Stimulated activated CD4-positive, alpha-beta T cell treated with anti-CD3 and anti-CD28 coated beads, Interleukin-2, amount 100 ng/mL, for 4 hours (primary cell): ENCODE results near the gene TENM3.

Source experiments
- DNase-seq: peaks from one replicate; pipeline ENCODE4 v3.0.0-alpha.2; 2020; ENCODE audit warnings: low read depth

The TENM3 gene

DNA sequence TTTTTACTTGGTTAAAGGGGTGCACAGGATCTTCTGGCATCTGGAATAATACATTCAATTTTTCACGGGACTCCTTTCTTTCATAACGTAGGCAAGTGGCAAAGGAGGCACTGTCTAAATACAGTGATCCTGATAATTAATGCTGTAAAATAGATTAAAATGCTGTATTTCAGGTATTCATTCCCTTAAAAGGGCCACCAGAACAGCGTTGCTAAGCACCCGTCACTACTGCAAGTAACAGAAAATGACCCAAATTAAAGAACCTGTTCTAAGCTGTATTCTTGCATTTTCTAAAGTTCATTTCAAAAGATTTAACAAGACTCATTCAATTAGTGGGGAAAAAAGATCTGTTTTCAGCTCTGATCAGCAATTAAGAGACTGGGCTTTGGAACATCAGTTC, 208.2 kb downstream of the TENM3 start:
- no peak for DNase-seq

DNA sequence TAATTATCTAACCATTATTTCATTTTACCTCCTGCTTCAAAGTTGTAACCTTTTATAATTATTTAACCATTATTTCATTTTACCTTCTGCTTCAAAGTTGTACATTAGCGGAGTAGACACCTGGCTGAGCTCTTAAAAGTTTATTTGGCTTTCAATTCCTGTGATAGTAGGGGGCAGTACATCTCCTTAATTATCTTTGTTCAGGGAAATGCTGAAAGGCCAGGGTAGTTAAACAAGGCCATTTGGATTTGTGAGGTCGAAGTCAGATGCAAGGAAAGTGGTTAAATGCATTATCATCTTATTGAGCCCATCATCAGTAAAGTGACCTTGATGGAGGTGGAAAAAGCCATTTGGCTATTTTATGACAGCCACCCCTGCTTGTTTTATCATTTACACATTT, 210.6 kb downstream of the TENM3 start:
- DNase-seq: no peak

DNA sequence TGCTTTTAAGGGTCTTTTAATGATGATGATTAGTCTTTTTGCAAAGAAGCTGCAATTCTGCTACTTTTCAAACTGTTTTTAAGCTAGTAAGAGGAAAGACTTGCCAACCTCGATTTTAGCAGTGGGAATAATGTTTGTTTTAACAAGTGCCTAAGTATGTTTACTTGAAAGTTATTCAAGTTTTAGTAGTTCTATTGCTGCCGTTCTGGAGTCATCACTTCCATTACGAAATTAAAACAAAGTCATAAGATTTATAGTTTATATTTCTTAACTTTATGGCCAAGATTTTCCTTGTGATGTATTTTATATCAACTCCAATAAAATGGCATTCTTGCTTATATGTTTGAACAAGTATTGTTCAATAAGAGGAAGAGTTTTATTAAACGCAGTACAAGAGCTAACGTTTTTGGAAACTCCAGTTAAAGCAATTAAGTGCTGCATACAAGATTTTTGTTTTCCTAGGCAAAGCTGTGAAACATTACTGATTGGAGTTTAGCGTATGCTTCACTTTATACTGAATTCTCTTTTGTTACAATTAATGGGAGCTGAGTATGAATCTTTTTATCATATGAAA, 211.3 kb downstream of the TENM3 start:
- no peak for DNase-seq

DNA sequence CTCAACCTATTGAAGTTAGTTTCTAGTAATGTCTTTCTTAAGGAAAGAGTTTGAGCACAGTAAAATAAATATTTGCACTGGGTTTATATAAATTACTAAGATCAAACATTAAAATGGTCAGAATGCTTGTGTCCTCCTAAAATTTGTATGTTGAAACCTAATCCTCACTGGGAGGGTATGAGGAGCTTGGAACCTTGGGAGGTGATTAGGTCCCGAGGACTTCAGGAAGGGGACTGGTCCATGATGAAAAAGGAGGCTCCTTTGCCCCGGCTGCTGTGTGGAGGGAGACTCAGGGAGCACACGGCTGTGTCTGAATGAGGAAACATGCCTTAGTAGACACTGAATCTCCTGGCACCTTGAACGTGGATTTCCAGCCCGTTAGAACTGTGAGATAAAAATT, 221.9 kb downstream of the TENM3 start:
- no peak for DNase-seq

DNA sequence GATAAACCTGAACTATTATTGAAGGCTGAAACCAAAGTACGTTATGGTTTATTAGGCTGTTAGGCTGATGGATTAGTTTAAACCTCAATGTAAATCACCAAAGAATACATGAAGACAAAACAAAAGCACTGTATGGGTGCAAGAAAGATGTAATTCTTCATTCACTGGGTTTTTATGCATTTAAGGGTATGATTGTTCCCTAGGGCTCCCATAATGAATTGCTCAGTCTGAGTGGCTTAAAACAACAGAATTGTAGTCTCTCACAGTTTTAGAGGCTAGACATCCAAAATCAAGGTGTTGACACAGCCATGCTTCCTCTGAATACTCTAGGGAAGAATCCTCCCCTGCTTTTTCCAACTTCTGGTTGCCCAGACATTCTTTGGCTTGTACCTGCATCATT, 222.8 kb downstream of the TENM3 start:
- no peak for DNase-seq

DNA sequence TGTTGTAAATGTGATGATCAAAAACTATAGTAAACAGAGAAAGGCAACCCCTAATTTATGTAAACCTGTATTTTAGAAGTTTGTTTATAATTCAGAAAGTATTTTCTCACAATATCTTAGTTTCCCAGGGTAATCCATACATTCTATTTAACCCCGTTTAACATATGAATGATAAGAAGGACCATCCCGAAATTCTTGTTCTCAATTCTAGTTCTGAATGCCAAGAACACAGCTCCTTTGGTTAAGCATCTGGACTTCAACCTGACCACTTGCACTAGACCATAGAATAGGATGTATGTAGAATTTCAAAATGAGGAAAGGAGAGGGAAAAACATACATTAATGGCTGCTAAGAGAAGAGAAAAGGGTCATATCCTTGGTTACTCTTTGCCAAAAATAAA, 227.0 kb downstream of the TENM3 start:
- DNase-seq: no peak

DNA sequence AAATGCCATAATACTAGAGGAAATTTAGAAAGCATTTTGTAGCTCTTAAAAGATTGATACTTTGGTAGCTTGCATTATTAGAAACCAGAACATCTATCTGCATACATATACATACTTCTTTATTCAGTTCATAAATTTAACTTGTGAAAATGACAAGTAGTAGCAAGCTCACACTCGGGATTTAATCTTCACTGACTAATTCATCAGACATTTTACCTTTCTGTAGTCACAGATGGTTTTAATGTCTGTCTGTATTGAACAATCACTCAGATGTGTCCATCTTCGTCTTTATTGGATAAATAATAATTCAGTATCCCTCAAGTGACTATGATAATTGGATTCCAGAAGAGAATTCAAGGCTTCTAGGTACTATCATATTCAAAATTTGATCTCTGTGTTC, 232.3 kb downstream of the TENM3 start:
- no peak for DNase-seq

DNA sequence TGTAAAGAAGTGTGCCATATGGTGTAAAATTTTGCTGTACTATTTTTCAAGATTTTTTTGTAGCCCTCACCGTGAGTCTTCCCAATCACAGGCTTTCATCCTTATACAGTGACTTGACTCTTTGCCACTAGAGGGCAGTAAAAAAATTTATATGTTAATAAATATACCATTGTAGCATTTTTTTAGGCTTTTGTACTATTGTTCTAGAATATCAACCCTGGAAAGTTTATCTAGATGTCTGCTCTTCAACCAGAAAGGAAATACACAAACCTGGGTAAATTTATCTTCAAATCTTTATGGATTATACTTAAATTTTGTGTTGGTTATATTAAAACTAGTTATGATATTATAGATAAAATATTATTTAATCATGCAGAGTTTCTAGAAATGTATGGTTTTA, 235.3 kb downstream of the TENM3 start:
- no peak for DNase-seq

DNA sequence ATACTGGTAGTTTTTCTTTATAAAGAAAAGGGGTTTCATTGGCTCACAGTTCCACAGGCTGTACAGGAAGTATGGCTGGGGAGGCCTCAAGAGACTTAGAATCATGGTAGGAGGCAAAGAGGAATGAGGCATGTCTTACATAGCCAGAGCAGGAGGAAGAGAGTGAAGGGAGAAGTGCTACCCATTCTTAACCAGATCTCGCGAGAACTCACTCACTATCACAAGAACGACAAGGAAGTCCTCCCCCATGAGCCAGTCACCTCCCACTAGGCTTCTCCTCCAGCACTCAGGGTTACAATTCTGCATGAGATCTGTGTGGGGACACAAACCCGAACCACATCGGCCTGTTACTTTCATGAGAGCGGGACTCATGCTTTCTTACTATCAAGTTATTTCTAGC, 240.5 kb downstream of the TENM3 start:
- no peak for DNase-seq

DNA sequence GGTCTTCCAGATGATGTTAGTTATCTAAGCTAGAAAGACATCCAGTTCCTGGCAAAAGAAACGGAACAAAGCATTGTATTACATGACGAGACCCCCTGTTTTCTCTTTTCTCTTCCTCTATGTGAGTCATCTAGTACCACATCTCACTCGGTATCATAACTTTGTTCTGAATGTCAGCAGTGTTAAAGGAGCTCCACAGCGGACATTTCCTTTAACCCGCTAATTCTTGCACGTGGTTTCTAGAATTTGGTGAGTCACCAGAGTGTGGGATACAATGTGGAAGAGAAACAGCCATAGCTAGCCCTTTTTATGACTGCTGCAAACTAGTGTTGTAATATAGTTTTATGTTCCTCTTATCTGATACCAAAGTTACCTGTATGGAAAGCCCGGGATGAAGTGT, 243.7 kb downstream of the TENM3 start:
- DNase-seq: no peak

DNA sequence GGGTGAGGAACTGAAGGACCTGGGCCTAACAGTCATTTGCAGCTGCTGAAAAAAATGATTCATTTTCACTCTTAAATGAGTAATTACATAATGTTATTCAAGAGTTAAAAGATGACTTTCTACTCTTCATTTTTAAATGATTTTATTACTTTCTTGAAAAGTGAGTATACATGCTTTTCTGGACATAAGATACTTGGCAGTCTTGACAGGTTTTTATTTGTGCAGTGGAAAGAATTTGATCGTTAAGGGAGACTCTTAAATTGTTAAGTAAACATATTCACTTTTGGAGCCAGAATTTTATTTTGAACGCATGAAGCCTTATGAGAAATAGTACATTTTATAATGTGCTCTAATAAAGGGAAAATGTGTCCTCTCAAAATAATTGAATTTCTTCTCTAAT, 245.7 kb downstream of the TENM3 start:
- DNase-seq: no peak

DNA sequence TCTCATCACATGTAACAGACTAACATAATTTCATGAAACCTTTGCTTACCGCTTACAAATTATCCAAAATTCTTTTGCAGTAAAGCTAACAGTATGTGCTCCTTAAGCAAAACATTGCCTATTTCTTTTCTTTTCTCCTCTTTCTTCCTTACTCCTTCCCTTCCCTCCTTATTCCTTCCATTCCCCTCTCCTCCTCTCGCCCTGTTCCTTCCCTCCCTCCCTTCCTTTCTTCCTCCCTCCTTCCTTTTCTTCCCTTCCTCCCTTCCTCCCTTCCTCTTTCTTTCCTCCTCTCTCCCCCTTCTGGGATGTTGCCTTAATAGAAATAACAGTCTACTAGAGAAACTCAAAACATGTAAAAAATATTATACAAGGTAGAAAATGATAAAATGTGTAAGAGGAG, 246.4 kb downstream of the TENM3 start:
- DNase-seq: no peak

DNA sequence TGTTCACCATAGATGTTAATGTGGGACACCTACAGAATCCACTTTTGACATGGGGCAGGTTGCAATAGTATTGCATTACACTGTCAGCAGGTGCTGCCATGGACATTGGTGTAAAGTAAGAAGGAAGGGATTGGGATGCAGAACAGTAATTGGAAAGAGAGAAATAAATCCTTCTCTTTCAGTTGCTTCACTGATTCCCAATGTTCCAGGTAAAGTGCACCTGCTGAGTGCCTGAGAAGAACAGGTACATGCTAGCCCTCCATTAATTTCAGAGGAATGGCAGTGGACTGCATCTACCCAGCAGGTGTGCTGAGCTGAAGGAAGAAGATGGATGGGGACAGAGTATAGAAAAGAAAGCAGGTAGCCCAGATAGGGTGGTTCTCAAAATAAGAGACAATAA, 248.5 kb downstream of the TENM3 start:
- no peak for DNase-seq

DNA sequence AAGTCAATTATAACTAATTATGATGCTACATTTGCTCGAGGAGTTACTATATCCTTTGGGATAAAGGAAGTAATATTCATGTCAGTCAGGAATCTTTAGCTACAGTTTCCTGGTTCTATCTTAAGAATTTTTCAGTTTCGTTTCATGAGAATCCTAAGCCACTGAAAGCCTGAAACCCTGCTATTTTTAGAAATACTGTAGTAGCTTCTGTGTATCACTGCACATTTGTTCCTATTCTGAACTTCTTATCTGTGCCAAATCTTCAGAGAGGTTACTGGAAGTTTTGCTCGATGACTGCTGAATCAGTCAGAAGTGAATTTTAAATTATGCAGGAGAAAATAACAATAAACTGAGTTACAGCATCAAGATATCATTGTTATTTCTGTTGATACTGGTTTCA, 249.2 kb downstream of the TENM3 start:
- no peak for DNase-seq

DNA sequence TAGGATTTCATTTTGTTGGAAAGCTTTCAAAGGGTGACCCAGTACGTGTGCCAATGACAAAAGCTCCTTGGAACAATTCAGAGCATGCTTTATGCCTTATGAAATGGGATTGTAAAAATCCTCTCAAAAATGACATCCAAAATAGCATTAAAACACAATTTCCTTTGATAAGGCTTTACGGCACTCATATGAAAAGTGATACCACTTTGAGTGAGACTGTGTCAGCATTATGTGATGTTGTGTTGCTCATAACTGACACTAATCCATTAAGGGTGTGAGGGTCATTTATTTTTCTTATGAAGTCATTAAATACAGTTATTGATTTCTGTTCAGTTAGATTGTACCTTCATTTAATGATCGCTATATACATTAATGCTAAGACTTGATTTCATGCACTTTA, 250.2 kb downstream of the TENM3 start:
- no peak for DNase-seq

DNA sequence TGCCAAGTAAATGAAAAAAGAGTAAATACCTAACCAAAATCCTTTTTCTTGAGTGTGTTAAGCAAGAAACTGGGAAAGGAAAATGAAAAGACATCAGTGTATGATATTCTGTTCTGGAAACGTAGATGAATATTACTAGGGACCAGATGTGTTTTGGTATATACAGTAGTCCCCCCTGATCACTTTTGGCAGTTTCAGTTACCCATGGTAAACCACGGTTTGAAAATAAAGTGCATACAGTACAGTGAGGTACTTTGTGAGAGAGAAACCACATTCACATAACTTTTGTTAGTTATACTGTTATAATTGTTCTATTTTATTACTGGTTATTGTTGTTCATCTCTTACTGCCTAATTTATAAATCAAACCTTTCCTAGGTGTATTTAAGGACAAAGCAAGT, 250.9 kb downstream of the TENM3 start:
- no peak for DNase-seq

DNA sequence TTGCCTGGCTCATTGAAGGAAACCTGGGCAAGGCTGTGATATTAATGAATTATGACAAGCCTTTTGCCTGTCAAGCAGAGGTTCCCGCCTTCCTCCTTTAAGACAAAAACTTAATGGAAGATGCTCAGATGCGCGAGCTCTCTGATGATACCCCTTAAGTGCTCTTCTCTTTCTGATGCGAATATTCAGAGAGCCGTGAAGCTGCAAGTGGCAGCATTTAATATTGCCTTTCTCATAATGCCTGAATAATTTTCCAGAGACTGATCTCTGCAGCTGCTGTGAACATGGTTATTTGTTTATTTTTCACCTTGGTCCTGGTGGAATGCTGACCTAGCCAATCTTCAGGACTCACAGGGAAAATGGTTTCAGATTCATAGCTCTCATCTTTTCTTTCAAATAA, 251.8 kb downstream of the TENM3 start:
- DNase-seq: no peak

DNA sequence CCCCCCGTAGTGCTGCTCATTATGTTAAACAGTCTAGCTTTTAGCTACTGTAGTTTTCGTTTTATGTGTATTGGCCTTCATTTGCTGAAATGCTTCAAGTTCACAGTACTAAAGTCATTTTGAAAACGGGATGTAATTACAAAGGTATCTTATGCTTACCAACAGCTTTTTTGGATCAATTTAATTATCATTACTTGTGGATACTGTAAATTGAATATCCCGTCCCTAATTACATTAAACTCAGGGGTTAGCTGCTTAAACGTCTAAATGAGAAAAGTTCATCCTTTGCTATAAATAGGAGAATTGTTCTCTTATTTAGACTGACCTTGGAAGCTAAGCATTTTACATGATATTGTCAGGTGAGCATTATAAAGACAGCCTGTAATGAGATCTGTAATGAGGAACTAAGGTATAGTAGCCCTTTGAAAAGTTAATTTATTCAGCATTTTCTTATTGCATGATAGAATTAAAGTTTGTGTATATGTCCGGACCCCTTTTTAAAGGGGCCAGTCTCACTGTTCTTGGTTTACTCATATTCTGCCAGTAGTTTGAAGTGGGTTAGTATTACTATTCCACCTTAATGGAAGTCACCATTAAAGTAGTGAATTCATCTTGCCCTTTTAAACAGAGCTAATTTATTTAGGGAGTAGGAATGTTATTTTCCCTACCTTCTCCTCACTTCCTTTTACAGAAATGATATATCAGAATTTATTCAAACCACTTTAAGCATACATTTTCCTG, 252.6 kb downstream of the TENM3 start:
- no peak for DNase-seq

DNA sequence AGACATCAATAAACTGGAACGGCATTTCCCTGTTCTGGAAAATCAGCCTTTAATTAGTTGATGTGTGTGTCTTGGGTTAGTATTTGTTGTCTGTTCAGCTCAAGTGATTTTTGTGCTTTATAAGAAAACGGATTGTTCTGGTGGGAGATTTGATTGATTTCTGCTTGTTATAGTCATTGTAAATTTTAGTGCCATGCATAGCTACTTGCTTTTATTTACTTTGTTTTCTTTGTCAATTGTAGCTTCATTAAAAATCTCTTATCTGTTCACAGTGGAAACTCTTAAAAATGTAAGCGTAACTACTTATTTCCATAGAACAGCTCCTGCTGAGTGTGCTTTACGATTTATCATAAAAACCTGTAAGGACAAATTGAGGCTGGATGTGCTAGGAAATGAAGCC, 253.2 kb downstream of the TENM3 start:
- no peak for DNase-seq

DNA sequence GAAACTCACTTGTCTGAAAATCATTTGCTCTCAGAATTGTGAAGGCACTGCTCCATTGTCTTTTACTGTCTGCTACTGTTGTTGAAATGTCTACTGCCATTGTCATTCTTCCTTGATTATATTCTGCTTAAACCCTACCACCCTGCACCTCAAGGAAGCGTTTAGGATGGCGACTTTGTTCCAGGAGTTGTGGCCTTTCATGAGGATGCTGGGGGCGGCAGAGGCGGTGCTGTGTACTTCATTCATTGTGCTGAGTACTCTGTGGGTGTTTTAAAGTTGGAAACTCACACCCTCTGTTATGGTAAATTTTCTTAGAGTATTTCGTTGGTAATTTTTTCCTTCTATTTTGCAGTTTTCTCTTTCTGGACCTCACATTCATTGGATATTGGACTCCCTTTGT, 258.9 kb downstream of the TENM3 start:
- no peak for DNase-seq

DNA sequence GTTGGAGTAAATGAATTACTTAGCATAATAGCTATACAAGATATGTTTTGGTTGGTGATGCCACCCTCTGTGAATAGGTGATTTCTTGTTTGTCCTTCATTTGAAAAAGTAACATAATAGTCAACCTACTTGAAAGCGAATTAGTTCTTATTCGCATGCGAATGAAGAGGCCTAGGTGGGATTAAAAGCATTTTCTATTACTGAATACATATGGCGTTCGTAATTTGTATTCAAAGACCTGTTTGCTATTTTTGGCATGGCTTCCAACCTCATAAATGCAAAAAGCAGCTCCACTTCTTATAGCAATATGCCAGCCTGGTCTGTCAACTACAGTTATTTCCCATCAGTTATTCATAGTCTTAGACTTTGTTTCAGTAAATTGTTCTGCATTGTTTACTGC, 261.3 kb downstream of the TENM3 start:
- DNase-seq: no peak

DNA sequence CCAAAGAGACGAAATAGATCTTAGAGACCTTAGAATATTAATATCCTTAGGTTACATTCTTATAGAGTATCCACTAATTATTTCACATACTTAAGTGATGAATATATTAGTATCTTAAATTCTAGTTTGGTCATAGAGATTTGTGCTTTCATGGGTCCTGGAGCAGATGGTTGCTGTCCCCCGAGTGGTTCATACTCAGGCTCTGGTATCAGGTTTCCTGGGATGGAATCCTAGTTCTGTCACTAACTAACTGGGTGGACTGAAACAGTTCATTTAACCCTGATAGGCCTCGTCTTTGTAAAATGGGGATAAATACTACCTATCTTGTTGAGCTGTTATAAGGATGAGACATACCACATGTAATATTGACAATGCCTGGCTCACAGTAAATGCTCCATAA, 264.6 kb downstream of the TENM3 start:
- no peak for DNase-seq

DNA sequence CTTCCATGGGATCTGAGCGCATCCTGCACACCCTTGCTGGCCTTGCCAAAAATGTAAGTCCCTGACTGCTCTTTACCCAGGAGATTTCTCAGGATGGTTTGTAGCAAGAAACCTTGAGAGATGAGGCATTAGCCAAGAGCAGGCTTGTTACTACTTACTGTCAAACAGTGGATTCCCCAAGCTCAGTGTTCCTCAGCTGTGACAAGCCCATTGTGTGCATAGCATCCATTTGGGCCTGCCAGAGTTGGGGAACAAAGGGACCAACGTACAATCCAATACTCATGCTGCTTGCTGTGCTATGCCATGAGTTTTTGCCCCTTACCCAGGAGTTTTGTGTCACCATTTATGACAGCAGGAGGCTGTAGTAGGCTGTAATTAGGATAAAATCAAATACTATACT, 267.6 kb downstream of the TENM3 start:
- DNase-seq: no peak

DNA sequence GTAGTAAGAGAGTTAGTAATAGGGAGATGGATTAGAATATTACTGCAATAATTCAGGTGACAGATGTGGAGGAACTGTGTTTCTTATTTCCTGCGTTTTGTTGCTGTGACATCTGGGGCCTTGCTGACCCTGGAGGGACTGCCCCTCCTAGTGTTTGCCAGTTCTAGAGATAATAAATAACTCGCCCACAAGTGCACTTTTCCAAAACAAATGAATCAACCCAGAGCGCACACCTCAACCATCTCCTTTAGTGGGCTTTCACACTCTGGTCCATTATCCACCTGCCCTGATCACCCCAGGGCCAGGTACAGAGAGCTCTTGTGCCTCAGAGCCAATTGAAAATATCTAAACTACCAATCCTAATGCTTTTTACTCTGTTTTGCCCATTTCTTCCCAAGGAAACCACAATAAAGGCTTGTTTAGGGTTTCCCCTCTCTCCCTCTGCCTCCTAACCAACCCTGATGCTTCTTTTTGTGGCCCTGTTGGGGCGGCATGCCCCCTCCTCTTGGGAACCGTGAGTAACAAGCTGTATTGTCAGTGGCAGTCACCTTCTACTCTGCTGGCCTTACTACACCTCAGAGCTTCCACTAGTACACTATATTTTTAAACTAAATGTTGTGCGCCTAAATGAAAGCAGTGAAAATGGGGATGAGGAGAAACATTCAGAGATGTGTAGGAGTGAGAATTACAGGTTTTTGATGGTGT, 270.5 kb downstream of the TENM3 start:
- DNase-seq: no peak
